ENCODE measurements around the gene TUBB4A. TPM values are rescaled to one million over a fixed set of nuclear protein-coding genes. Genes with fewer than 3 reads are reported as not detected.

The TUBB4A gene
- total and polyA plus RNA-seq, 2 of the 8 experiments (the other 6 are each of a cell fraction or from before 2014, with no cell fraction given) = 16.8 to 30.4 TPM

DNA sequence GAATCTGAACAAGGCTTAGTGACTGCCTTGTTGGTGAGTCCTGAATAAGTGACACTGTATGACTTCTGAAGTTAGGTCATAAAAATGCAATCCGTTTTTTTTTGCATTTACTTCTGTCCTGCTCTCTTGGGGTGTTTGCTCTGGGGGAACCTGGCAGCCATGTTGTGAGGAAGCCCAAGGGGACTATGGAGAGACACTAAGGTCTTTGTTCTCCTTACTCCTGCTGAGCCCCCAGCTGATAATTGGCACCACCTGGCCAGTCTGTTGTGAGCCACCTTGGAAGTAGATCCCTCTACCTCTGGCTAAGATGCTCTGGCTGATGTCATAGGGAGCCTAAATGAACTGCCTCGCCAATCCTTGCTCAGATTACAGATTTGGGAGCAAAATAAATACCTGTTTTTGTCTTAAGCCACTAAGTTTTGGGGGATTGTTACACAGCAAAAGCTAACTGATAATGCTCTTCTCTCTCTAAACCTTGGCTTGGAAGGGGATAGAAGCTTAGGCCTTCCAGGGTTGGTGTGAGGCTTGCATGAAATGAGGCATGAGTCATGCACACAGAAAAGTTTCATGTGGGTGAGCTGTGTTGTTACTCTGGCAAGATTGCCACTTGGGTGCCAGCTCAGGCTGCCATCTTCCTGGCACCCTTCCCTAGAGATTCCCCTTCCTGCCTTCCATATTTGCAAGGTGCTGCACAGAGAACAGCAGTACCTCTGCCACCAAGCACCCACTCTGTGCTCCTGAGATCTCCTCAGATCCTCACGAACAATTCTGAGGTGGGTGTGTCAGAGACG, 10.1 kb downstream of the TUBB4A start:
- Histone ChIP-seq H3K56ac (replicated peaks; ENCODE audit: insufficient read length, low read depth, low read length) (no peak overlapping the region), H2BK20ac (ENCODE audit: low read length) (no peak overlapping the region), H3K4me3 (ENCODE audit: extremely low read depth in 1 of 4, insufficient read depth in 2 of 4, low read depth in 3 of 4, low read length in 4 of 4) (no peak overlapping the region), H4K5ac (ENCODE audit: insufficient read length, low read depth, low read length) (no peak overlapping the region), H3K9ac (replicated peaks in 1 of 4; ENCODE audit: extremely low read depth in 1 of 4, low read depth in 3 of 4, low read length in 3 of 4) (no peak overlapping the region), H3K4me1 (replicated peaks in 1 of 4; ENCODE audit: control insufficient read depth in 3 of 4, insufficient read depth in 4 of 4, low read length in 3 of 4) (no peaks in the 10 kb centered on the region), H2BK120ac (replicated peaks; ENCODE audit: low read depth, low read length) (no peak overlapping the region), H3K23me2 (ENCODE audit: low read depth, low read length) (no peaks in the 10 kb centered on the region), H2AK5ac (ENCODE audit: low read depth, low read length) (no peak overlapping the region), H2BK12ac (ENCODE audit: low read depth, low read length) (no peak overlapping the region), H3K4me2 (ENCODE audit: insufficient read depth in 1 of 2, low read depth in 2 of 2, low read length in 2 of 2) (no peak overlapping the region), H3K14ac (ENCODE audit: insufficient read length) (no peak overlapping the region), H4K8ac (ENCODE audit: extremely low read depth, insufficient read depth, low read length) (no peak overlapping the region), H4K20me1 (replicated peaks in 1 of 2; ENCODE audit: control insufficient read depth in 1 of 2, insufficient read depth in 2 of 2, low read length in 2 of 2) (no peaks in the 10 kb centered on the region), H3K4ac (replicated peaks; ENCODE audit: insufficient read length, low read depth, low read length) (no peak overlapping the region), H3K27ac (ENCODE audit: low read depth, low read length) (no peak overlapping the region), H3K79me1 (ENCODE audit: low read depth, low read length) (no peaks in the 10 kb centered on the region), H2AFZ (ENCODE audit: low read length) (no peak overlapping the region), H3K79me2 (ENCODE audit: control insufficient read depth in 1 of 2, insufficient read depth in 2 of 2, low read length in 2 of 2) (no peaks in the 10 kb centered on the region), H3K18ac (ENCODE audit: extremely low read depth, low read length) (no peak overlapping the region), H3K36me3 (ENCODE audit: control insufficient read depth in 2 of 4, insufficient read depth in 4 of 4, low read length in 3 of 4) (peaks cover 0 to 5% (median under 1%) of the 10 kb centered on the region in 4 experiments; a peak in 1 of 8 replicates), H2BK15ac (ENCODE audit: low read length) (no peak overlapping the region), H3K23ac (ENCODE audit: insufficient read length) (no peak overlapping the region), H3K27me3 (replicated peaks in 1 of 4; ENCODE audit: control insufficient read depth in 3 of 4, extremely low read depth in 1 of 4, insufficient read depth in 3 of 4, low read length in 3 of 4) (peaks cover 0 to 2% (median 0%) of the 10 kb centered on the region in 4 experiments; a peak in 1 of 7 replicates), H2BK5ac (ENCODE audit: low read depth, low read length) (no peak overlapping the region), H4K91ac (replicated peaks; ENCODE audit: insufficient read length, low read length) (no peak overlapping the region), H3K9me3 (ENCODE audit: insufficient read depth in 2 of 2, low read depth in 1 of 2, low read length in 1 of 2) (no peaks in the 10 kb centered on the region)
- POLR2A ChIA-PET (ENCODE audit: partially characterized antibody) = interaction anchor here (0.7 to 2.4 kb wide), 3 partner anchors 9 to 21 kb away, joined by 3 to 7 read pairs (median 4); partner anchors contain the start of gene TUBB4A
- 72% methylated on average over 4 of the region's 4 CpGs; no CpG with 5 or more reads in 1 of the 2 experiments for WGBS, 2 experiments (ENCODE audit: extremely low coverage in 1 of 2, insufficient coverage in 1 of 2, insufficient read length in 1 of 2, insufficient replicate concordance in 2 of 2, low coverage in 1 of 2, low lambda C conversion rate in 2 of 2, missing lambda C conversion rate in 1 of 2)
- DNase-seq (ENCODE audit: low read depth in 1 of 2, low spot score in 2 of 2) = no peak
- CTCF ChIA-PET (ENCODE audit: partially characterized antibody) = interaction anchor here (0.6 to 2.3 kb wide), 6 partner anchors 8 to 232 kb away, joined by 3 to 26 read pairs (median 3); partner anchors contain the start of gene DENND1C
- FAIRE-seq = no peak
- TF ChIP-seq SAP30 (IDR thresholded peaks at IDR 0.05; ENCODE audit: insufficient read depth, insufficient replicate concordance, low read length) = no peak
- TF ChIP-seq TEAD4 (IDR thresholded peaks at IDR 0.05; ENCODE audit: low read depth, low read length) = no peak
- no peak for TF ChIP-seq SP1 (IDR thresholded peaks at IDR 0.05; ENCODE audit: low read depth, low read length)
- no peak for TF ChIP-seq EZH2 (IDR thresholded peaks at IDR 0.05; ENCODE audit: low read depth, low read length, severe bottlenecking)
- TF ChIP-seq, protein P1, sequence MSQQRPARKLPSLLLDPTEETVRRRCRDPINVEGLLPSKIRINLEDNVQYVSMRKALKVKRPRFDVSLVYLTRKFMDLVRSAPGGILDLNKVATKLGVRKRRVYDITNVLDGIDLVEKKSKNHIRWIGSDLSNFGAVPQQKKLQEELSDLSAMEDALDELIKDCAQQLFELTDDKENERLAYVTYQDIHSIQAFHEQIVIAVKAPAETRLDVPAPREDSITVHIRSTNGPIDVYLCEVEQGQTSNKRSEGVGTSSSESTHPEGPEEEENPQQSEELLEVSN (IDR thresholded peaks at IDR 0.05) = no peak
- TF ChIP-seq TAF1 (IDR thresholded peaks at IDR 0.05; ENCODE audit: low read depth, low read length) = no peak
- TF ChIP-seq MAFK (IDR thresholded peaks at IDR 0.05; ENCODE audit: low read depth, low read length) = no peak
- TF ChIP-seq SIX5 (IDR thresholded peaks at IDR 0.05; ENCODE audit: low read depth, low read length) = no peak
- TF ChIP-seq CHD1 (IDR thresholded peaks at IDR 0.05; ENCODE audit: low read depth, low read length) = no peak
- no peak for TF ChIP-seq HDAC2 (IDR thresholded peaks at IDR 0.05; ENCODE audit: borderline replicate concordance in 1 of 2, low read depth in 2 of 2, low read length in 2 of 2)
- TF ChIP-seq RXRA (IDR thresholded peaks at IDR 0.05; ENCODE audit: insufficient read depth, low read depth, low read length) = no peak
- no peak for TF ChIP-seq HDAC6 (IDR thresholded peaks at IDR 0.05; ENCODE audit: low read depth, low read length)

Data from H1 (cell line).